Osteocyte (in vitro differentiated cells): ENCODE measurements around the gene KLHL41. TPM values are rescaled to one million over a fixed set of nuclear protein-coding genes. Genes with fewer than 3 reads are reported as not detected.
"Not testable (repeated sequence)": the region's sequence is repeated elsewhere in the genome, so short reads cannot be mapped to it uniquely, and the experiment has no call there.

ENCODE experiments used
- DNase-seq: peaks from one replicate; pipeline ENCODE4 v3.0.0; 2021; ENCODE audit warnings: mixed read lengths; ENCODE audit not compliant: unreplicated experiment; ENCODE audit errors: extremely low spot score
- H3K27ac Mint-ChIP-seq: one replicate; pipeline ENCODE4 v1.8.0; 2021; ENCODE audit warnings: mild to moderate bottlenecking, mixed read lengths; ENCODE audit not compliant: unreplicated experiment
- H3K27me3 Mint-ChIP-seq: one replicate; pipeline ENCODE4 v1.8.0; 2021; ENCODE audit warnings: mixed read lengths; ENCODE audit not compliant: unreplicated experiment
- H3K36me3 Mint-ChIP-seq: one replicate; pipeline ENCODE4 v1.8.0; 2021; ENCODE audit warnings: mixed read lengths; ENCODE audit not compliant: unreplicated experiment
- H3K4me1 Mint-ChIP-seq: one replicate; pipeline ENCODE4 v1.8.0; 2021; ENCODE audit warnings: mixed read lengths; ENCODE audit not compliant: unreplicated experiment
- H3K4me3 Mint-ChIP-seq: one replicate; pipeline ENCODE4 v1.8.0; 2021; ENCODE audit warnings: mild to moderate bottlenecking, moderate library complexity, mixed read lengths; ENCODE audit not compliant: unreplicated experiment
- H3K9me3 Mint-ChIP-seq: one replicate; pipeline ENCODE4 v1.8.0; 2021; ENCODE audit warnings: mixed read lengths; ENCODE audit not compliant: unreplicated experiment
- total RNA-seq: library from RNA; stranded (reverse); gene quantifications from 2 replicates; pipeline ENCODE4 v1.2.1, GENCODE V29; 2021
- TF ChIP-seq, protein P1 (sequence below): fragments of 200-600 bp; sonication (generic); IDR thresholded peaks from 2 replicates; pipeline ENCODE4 v1.5.0; 2021; ENCODE audit warnings: antibody characterized with exemption, mild to moderate bottlenecking, moderate library complexity

Gene KLHL41
- total RNA-seq, 1 donor from 2014 or later, result 1.5 TPM

DNA sequence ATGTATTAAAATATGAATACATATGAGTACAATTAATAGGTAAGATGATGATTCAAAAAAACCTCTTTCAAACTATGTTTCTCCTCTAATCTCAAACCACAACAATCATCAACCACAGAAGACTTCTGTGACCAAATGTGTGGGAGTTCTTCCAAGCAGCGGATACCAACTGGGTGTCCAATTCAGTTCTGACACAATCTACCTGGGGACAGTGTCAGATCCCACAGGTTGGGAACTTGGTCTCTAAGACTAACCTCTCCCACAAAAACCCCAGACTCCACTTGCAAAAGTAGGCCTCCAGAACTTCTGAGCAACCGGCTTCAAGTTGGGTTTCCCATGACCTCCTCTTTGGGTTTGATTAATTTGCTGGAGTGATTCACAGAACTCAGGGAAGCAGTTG, 37.3 kb downstream of the KLHL41 start:
- H3K27me3 Mint-ChIP-seq, result no peaks in the 10 kb centered on the region
- no peak overlapping the region for H3K27ac Mint-ChIP-seq
- H3K9me3 Mint-ChIP-seq, result no peaks in the 10 kb centered on the region
- no peak overlapping the region for H3K4me3 Mint-ChIP-seq
- no peaks in the 10 kb centered on the region for H3K4me1 Mint-ChIP-seq
- no peak for DNase-seq
- TF ChIP-seq, protein P1, sequence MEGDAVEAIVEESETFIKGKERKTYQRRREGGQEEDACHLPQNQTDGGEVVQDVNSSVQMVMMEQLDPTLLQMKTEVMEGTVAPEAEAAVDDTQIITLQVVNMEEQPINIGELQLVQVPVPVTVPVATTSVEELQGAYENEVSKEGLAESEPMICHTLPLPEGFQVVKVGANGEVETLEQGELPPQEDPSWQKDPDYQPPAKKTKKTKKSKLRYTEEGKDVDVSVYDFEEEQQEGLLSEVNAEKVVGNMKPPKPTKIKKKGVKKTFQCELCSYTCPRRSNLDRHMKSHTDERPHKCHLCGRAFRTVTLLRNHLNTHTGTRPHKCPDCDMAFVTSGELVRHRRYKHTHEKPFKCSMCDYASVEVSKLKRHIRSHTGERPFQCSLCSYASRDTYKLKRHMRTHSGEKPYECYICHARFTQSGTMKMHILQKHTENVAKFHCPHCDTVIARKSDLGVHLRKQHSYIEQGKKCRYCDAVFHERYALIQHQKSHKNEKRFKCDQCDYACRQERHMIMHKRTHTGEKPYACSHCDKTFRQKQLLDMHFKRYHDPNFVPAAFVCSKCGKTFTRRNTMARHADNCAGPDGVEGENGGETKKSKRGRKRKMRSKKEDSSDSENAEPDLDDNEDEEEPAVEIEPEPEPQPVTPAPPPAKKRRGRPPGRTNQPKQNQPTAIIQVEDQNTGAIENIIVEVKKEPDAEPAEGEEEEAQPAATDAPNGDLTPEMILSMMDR, result no peak
- H3K36me3 Mint-ChIP-seq, result peaks cover 9% of the 10 kb centered on the region

DNA sequence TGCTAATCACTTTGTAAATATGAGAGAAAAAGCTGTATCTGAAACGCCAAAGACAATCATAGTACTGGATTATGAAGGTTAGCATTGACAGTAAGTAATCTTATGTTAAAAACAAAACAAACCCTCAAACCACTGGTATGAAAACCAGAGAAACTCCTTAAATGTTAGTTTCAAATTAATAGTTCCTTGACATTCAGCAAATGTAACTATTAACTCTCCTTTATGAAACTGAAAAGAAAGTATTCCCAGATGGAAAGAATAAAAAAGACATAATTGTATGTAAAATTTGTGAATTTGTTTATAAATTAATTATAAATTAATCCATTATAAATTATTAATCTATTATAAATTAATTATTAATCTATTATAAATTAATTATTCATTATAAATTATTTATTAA, 51.9 kb downstream of the KLHL41 start:
- Mint-ChIP-seq H3K4me3 (no peak overlapping the region), H3K9me3 (no peaks in the 10 kb centered on the region), H3K27ac (no peak overlapping the region), H3K27me3 (no peaks in the 10 kb centered on the region), H3K36me3 (peaks cover 11% of the 10 kb centered on the region), H3K4me1 (no peaks in the 10 kb centered on the region)
- TF ChIP-seq, protein P1, result no peak
- DNase-seq, result no peak

DNA sequence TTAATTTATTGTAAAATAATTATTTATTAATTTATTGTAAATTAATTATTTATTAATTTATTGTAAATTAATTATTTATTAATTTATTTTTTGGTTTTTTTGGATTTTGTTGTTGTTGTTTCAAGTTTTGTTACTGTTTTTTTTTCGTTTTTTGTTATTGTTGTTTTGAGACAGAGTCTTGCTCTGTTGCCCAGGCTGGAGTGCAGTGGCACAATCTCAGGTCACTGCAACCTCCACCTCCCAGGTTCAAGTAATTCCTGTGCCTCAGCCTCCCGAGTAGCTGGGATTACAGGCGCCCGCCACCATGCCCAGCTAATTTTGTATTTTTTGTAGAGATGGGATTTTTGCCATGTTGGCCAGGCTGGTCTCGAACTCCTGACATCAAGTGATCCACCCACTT, 52.6 kb downstream of the KLHL41 start:
- not testable (repeated sequence) for H3K4me3 Mint-ChIP-seq, H3K4me1 Mint-ChIP-seq

DNA sequence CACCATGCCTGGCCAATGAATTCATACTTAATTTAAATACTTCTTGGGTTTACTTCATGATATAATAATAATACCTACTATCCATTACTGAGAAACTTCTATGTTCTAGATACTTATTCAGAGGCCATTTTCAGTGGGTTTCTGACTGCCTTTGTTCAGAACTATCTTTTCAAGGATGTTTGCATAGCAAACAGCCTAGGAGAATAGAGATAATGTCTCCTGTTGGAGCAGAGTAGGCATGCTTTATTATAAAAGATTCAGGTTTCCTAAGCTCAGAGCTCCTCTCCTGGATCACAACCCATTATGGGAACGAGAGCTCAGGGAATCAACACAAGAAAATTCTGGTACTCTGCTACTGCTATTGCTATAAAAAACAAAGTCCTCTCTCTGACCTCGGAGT, 53.0 kb downstream of the KLHL41 start:
- Mint-ChIP-seq H3K4me1 (no peaks in the 10 kb centered on the region), H3K9me3 (no peaks in the 10 kb centered on the region), H3K27me3 (no peaks in the 10 kb centered on the region), H3K27ac (no peak overlapping the region), H3K36me3 (peaks cover 11% of the 10 kb centered on the region), H3K4me3 (no peak overlapping the region)
- TF ChIP-seq, protein P1, result no peak
- no peak for DNase-seq

More for the DNA sequence above, 52.6 kb downstream of the KLHL41 start:
- not testable (repeated sequence) for H3K27me3 Mint-ChIP-seq, DNase-seq, H3K9me3 Mint-ChIP-seq, H3K27ac Mint-ChIP-seq
- H3K36me3 Mint-ChIP-seq, result peaks cover 11% of the 10 kb centered on the region

DNA sequence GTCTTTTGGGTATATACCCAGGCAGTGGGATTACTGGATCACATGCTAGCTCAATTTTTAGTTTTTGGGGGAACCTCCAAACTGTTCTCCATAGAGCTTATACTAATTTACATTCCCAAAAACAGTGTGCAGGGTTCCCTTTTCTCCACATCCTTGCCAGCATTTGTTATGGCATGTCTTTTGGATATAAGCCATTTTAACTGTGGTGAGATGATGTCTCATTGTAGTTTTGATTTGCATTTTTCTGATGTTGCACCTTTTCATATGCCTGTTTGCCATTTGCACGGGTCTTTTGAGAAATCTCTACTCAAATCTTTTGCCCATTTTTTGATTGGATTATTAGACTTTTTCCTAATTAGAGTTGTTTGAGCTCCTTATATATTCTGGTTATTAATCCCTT, 56.2 kb downstream of the KLHL41 start:
- no peak overlapping the region for H3K27ac Mint-ChIP-seq
- TF ChIP-seq, protein P1, result no peak

DNA sequence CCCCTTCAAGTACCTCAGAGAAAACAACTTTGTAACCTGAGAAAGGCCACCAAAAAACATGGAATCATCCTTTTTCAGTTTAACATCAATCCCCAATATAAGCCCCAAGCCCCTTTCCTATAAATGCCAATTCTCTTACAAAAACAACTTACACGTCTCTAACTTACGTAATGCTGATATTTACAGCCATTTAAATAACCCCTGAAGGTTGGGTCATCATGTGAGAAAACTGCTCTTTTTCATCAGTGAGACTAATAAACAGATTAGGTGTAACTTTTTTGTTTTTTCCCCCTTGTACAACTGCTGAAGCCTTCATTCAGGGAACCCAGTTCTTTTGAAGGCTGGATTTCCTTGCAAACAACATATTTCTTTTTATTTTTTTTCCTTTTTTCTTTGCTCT, 60.4 kb downstream of the KLHL41 start:
- no peak for DNase-seq
- Mint-ChIP-seq H3K36me3 (peaks cover 2% of the 10 kb centered on the region), H3K27ac (no peak overlapping the region)

More for the DNA sequence above, 56.2 kb downstream of the KLHL41 start:
- Mint-ChIP-seq H3K36me3 (peaks cover 11% of the 10 kb centered on the region), H3K4me1 (peaks cover 5% of the 10 kb centered on the region), H3K4me3 (no peak overlapping the region), H3K27me3 (no peaks in the 10 kb centered on the region), H3K9me3 (no peaks in the 10 kb centered on the region)
- DNase-seq, result no peak

DNA sequence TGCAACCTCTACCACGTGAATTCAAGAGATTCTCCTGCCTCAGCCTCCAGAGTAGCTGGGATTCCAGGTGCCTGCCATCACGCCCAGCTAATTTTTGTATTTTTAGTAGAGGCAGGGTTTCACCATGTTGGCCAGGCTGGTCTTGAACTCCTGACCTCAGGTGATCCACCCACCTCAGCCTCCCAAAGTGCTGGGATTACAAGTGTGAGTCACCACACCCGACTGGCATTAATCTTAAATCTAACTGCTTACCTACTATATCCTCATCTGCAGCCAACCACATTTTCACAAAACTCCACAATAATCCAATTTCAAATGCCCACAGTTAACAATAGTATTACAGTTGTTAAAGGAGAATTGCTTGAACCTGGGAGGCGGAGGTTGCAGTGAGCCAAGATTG, 61.2 kb downstream of the KLHL41 start:
- H3K9me3 Mint-ChIP-seq, H3K36me3 Mint-ChIP-seq, H3K27me3 Mint-ChIP-seq, DNase-seq, H3K27ac Mint-ChIP-seq, H3K4me3 Mint-ChIP-seq: not testable (repeated sequence)
- peaks cover 14% of the 10 kb centered on the region for H3K4me1 Mint-ChIP-seq

More for the DNA sequence above, 60.4 kb downstream of the KLHL41 start:
- Mint-ChIP-seq H3K4me1 (peaks cover 14% of the 10 kb centered on the region), H3K9me3 (no peaks in the 10 kb centered on the region), H3K4me3 (no peak overlapping the region), H3K27me3 (no peaks in the 10 kb centered on the region)
- TF ChIP-seq, protein P1, result no peak
